Astrocyte of the spinal cord (primary cell): ENCODE data around the gene TUT4.

Experiments
- DNase-seq: peaks from one replicate; pipeline ENCODE4 v3.0.0; 2011; ENCODE audit warnings: low read depth, low spot score
- H3K4me3 ChIP-seq: 2 replicates; pipeline ENCODE4 v1.5.1; 2011; ENCODE audit warnings: low read depth, mild to moderate bottlenecking, low read length, moderate library complexity
- CTCF ChIP-seq: IDR thresholded peaks from 2 replicates; pipeline ENCODE4 v1.5.1; 2012; ENCODE audit warnings: low read depth, mild to moderate bottlenecking, low read length, inconsistent platforms
- in situ Hi-C: cut with HindIII; loops from 2 replicates; pipeline ENCODE4 v1.10.0; 2017; ENCODE audit warnings: low sequenced_read_pairs

The TUT4 gene

DNA sequence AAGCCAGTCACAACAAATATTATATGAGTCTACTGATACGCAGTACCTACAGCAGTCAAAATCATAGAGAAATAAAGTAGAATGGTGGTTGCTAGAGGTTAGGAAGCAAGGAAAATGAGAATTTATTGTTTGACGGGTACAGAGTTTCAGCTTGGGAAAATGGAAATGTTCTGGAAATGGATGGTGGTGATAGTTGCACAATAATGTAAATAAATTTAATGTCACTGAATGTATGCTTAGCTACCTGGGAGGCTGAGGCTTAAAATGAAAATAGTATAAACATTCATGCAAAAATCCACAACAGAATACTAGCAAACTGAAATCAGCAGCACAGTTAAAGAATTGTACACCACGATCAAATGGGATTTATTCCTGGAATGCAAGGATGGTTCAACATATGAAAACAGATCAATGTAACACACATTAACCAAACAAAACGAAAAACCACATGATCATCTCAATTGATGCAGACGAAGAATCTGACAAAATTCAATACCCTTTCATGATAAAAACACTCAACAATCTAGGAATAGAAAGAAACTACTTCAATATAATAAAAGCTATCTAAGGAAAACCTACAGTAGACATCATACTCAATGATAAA, 10.7 kb downstream of the TUT4 start:
- H3K4me3 ChIP-seq = no peak overlapping the region
- peak; percentile 10 for DNase-seq
- in situ Hi-C loops = no loop called here
- TF ChIP-seq CTCF = no peak

DNA sequence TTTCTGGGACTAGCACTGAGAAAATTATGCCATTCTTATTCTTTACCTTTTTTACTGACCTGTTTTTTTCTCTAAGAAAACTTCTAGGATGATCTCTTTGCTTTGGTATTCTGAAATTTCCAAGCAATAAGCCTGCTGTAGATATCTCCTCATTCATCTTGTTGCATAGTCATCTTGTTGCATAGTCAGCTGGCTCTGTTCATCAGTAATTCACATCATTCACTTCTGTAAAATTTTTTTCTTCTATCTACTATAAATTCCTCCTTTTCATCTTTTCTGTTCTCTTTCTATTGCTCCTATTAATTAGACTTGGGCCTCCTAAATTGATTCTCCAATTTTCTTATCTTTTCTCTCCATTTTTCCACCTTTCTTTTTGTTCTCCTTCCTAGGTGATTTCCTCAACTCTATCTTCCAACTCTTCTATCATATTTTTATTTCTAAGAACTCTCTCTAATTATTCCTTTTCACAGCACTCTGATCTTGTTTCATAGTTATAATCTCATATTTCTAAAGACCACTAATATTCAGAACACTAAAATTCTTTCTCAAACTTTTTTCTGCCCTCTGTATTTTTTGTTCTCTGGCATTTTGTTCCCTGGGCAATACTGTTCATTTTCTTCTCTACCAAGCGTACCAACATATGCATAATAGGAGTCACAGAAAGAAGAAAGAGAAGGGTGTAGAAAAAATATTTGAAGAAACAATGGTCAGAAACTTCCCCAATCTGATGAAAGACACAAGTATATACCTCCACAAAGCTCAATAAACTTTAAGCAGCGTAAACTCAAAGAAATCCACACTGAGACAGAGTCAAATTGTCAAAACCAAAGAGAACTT, 17.7 kb downstream of the TUT4 start:
- DNase-seq = no peak
- no peak for TF ChIP-seq CTCF
- in situ Hi-C loops = no loop called here

DNA sequence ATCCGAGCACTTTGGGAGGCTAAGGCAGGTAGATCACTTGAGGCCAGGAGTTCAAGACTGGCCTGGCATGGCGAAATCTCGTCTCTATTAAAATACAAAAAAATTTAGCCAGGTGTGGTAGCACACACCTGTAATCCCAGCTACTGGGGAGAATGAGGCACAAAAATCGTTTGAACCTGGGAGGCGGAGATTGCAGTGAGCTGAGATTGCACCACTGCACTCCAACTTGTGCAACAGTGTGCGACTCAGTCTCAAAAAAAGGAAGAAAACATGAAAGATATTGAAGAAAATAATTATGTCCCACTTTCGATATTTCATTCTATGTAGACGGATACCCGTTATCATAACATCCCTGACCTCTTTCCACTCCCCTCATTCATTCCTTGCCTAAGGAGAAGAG, 19.2 kb downstream of the TUT4 start:
- in situ Hi-C loops = no loop called here
- H3K4me3 ChIP-seq = no peak overlapping the region
- DNase-seq = no peak
- TF ChIP-seq CTCF = no peak

More for the DNA sequence above, 17.7 kb downstream of the TUT4 start:
- no peak overlapping the region for H3K4me3 ChIP-seq

GRCh38 chr1:52532731-52533327, 20.1 kb downstream of the TUT4 start:
- in situ Hi-C loops = no loop called here
- no peak for DNase-seq
- H3K4me3 ChIP-seq = no peak overlapping the region
- no peak for TF ChIP-seq CTCF

DNA sequence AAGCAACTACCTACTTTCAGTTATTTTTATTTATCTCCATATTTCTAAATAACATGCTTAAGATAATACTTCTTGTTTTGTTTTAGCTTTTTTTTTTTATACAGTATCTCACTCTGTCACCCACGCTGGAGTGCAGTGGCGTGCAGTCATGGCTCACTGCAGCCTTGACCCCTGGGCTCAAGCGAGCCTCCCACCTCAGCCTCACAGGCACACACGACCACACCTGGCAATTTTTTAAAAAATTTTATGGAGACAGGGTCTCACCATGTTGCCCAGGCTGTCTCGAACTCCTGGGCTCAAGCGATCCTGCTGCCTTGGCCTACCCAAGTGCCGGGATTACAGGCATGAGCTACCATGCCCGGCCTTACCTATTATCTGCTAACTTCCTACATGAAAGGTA, 20.6 kb downstream of the TUT4 start:
- no peak for TF ChIP-seq CTCF
- H3K4me3 ChIP-seq = no peak overlapping the region
- in situ Hi-C loops = no loop called here
- no peak for DNase-seq

GRCh38 chr1:52531249-52531872, 21.5 kb downstream of the TUT4 start:
- in situ Hi-C loops = no loop called here
- H3K4me3 ChIP-seq = no peak overlapping the region
- no peak for TF ChIP-seq CTCF
- DNase-seq = no peak
